Measurements from ENCODE around the gene MEX3B.

The MEX3B gene

DNA sequence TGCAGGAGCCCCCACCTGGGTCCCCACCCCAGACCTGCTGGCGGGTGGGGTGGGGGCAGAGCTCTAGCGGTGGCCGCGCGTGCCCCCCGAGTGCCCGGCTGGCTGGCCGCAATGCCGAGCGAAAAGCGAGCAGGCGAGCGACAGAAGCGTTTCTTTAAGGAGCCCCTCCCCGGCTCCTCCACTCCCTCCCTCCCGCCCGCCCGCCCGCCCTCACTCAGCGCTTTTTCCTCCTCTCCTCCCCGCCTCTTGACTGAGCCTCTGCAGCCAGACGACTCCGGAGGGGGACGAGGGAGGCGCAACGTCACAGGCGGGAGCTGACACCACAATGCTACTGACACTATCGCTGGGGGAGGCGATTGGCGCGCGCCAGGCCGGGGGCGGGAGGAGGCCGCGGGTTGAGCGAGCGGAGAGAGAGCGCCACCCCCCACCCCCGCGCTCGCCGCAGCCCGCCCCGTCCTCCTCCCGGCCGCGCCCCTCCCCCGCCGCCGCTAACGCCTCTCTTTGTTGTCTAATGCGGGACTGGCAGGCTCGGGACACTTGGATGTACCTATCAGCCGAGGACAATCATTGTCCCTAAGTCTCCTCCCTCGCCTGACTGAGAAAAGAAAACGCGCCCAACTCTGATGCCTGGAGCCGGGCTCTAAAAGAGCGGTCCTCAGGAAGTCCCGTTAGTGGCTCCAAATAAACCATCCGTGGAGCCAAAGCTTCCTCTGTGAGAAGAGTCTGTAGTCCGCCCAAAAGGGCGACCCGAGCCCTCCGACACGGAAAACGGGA lies at the start of gene MEX3B:
MEX3B (minus strand) TSS at position 127 of the 774 bp plus-strand sequence. CDS start 313 bp downstream, outside the sequence.
- peak; percentile 95 for DNase-seq

DNA sequence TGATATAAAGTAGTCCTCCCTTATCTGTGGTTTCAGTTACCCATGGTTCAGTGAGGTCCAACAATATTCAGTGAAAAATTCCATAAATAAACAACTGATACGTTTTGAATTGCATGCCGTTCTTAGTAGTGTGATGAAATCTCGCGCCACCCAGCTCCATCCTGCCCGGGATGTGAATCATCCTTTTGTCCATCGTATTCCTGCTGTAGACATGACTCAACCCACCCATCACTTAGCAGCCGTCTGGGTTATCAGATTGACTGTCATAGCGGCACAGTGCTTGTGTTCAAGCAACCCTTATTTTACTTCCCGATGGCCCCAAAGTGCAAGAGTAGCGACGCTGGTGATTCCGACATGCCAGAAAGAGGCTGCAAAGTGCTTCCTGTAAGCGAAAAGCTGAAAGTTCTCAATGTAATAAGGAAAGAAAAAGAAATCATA lies 48.0 kb upstream of the MEX3B start:
- DNase-seq = no peak

DNA sequence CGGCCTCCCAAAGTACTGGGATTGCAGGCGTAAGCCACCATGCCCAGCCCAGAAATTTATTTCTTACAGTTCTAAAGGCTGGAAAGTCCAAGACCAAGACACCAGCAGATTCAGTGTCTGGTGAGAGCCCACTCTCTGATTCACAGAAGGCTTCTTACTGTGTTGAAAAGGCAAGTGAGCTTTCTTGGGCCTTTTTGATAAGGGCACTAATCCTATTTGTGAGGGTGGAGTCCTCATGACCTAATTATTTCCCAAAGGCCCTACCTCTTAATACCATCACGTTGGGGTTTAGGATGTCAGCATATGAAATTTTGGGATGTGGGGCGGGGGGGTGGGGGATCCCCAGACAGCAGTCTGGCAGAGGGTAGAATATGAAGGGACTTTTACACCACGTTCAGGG lies 47.5 kb upstream of the MEX3B start:
- DNase-seq = no peak

DNA sequence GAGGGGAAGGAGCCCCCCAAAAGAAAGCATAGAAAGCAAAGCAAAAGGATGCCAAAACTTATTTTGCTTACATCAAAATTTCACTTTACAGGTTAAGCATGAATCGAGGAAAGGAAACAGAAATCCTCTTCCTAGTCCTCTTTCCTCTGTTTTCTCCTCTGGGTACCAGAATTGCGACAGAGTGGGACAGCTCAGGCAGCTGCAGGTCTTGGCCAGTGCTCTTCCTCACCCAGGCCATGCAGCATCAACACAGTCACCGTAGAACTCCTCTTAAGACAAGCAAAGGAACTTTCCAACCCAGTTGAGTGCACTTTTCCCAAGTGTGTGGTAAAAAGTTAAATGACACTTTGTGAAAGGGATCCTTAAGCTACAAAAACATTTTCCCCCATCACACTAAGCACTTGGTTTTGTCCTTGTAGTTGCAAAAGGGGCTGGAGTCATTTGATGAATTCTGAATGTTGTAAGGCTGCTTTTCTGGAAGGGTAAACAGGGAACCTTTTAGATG lies 45.9 kb upstream of the MEX3B start:
- DNase-seq = no peak

DNA sequence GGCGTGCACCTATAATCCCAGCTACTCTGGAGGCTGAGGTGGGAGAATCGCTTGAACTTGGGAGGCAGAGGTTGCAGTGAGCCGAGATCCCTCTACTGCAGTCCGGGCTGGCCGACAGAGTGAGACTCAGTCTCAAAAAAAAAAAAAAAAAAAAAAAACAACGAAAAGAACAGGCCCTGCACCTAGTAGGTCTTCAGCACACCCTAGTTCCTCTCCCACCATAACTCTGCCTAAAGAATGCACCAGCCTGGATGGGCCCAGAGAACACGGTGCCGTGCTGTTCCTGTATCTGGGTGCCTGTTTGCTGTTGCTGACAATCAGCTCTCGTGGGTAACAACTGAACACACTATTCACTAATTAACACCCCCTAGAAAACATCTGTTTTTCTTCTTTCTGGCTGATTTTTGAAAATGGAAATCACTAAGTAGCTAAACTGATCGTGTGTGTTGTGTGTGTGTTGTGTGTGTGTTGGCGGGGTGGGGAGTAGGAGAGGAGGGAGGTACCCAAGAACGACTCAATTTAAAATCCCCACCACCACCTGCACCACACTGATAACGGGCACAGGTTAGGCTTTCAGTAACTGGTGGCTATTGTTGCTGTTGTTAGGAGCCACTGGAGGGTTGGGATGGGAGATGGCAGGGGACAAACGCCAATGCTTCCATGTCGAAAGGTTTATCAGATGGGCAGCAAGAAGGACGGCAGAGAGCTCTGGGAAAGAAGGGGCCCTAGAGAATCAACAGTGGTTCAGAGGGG lies 40.6 kb upstream of the MEX3B start:
- no peak for DNase-seq

DNA sequence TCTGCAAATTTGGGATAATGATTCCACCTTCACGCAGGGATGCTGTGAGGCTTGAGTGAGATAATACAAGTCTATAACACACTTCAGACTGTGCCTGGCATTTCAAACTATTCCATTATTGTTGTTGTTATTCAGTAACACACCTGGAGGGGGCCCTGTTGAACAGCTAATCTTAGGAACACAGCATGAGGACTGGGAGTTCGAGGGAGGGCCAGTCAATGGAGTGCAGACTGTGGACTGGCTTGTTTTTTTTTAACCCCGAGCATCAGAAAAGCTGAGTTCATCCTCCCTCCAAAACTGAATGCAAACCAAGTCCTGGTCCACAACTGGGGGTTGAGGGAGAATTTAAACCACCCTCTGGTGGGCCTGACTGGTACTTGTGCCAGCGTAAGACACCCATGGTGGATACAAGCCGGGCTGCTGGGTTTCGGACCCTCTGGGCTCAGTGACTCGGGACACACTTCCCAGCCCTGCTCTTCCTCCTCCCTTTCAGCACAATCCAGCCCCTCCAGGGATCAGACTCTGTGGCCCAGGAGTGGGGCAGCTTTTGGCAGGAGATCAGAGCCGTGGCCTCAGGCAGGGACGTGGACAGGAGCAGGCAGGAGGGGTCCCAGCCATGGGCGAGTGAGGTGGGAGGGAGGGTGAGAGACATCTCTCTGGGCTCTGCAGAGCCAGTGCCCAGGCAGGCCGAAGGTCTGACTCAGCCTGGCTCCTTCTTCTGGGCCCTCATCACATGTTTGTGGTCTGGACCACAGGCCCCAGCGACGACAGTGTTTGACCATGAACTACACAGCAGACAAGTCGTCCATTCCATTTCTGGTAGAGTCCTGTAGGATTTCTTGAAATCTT lies 36.3 kb upstream of the MEX3B start:
- peak; percentile 13 for DNase-seq

DNA sequence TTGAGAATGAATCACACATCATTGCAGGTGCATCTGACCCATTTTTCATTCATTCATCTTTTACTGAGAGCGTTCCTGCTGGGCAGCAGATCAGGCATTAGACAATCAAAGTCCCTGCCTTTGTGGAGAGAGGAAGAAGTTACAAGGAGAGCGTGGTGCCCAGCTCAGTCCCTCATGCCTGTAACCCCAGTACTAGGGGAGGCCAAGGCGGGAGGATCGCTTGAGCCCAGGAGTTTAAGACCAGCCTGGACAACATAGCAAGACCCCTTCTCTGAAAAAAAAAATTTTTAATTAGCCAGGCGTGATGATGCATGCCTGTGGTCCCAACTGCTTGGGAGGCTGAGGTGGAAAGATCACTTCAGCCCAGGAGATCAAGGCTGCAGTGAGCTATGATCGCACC lies 35.0 kb upstream of the MEX3B start:
- no peak for DNase-seq

DNA sequence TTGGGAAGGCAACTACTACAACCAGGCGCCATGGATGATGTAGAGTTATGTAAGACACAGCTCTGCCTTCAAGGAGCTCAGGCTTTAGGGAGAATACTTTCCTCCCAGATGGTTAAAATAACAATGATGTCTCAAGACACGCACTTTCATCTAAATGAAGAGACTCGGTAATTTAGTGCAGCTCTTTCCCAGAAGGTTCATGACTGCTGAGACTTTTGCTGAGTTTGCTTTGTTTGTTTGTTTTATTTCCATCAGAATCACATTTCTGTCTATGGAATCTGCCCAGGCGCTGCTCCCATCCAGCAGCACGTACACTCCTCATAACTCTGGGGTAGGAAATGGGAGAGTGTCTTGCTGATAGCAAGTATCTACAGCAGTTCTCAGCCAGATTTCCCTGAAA lies 33.9 kb upstream of the MEX3B start:
- no peak for DNase-seq

DNA sequence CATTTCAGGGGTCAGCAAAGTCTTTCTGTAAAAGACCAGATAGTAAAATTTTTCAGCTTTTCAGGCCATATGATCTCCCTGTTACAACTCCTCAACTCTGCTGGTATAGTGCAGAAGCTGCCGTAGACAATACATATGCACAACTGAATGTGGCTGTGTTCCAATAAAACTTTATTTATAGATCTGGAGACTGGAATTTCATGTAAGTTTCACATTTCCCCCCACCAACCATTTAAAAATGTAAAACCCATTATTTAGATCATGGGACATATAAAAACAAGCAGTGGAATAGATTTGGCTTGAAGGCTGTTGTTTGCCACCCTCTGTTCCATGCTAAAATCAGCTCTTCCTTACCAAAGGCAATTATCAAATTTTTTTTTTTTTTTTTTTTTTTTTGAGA lies 28.8 kb upstream of the MEX3B start:
- DNase-seq = no peak

DNA sequence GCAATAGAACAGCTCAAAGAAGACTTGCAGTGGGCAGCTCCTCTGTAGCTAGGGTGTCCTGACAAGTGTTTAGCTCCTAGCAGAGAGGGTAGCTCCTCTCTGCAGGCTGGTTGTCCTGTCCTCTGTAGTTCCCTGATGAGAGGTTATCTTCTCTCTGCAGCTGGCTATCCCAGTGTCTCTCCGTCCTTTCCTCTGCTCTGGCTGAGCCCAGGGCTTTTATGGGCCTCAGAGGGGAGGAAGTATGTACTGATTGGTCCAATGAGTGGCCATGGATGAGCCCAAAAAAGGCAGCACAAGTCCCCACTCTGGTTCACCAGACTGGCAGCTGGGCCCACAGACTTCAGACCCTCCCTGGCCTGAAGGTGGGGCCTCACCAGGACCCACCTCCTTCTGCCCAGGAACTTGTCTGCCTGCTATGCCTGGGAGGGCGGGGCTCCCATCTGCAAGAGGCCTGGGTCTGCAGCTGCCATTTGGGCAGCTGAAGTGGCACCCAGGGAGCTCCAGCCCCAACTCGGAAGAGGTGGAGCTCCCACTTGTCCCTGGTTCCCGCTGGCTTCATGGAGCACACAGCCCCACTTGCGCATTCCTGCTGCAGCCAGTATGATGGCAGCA lies 27.2 kb upstream of the MEX3B start:
- no peak for DNase-seq

DNA sequence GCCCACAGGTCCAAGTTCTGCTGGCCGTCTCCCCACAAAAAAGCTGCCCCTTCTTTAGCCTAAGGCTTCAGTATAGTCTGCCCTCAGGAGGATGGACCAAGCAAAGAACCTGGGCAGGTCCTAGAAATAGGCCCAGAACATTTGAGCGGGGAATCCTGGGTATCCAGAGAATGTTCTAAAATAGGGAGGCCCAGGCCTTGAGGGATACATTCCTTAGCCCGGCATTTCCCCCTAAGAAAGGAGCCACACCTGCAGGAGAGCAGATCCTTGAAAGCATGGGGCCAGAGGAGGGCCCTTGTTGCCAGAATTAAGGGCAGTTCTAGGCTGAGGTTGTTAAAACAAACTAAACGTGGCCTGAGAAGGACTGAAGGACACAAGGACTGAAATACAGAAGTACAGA lies 20.6 kb upstream of the MEX3B start:
- no peak for DNase-seq

DNA sequence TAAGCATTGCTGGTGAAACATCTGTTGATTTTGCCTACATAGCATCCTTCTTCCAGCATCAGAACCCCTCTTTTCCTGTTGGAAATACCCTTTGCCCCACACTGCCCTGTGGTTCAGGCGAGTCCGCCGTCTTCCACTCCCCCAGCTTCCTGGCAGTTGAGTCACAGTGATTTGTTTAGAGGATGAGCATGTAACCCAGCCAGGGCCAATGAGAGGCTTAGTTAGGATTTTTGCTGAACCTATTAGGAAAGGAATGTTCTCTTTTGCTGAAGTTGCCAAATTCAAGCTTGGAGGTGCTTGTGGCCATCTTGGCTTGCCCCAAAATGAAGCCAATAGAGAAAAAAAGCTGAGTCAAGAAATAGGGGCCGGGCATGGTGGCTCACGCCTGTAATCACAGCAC lies 19.0 kb upstream of the MEX3B start:
- DNase-seq = no peak

DNA sequence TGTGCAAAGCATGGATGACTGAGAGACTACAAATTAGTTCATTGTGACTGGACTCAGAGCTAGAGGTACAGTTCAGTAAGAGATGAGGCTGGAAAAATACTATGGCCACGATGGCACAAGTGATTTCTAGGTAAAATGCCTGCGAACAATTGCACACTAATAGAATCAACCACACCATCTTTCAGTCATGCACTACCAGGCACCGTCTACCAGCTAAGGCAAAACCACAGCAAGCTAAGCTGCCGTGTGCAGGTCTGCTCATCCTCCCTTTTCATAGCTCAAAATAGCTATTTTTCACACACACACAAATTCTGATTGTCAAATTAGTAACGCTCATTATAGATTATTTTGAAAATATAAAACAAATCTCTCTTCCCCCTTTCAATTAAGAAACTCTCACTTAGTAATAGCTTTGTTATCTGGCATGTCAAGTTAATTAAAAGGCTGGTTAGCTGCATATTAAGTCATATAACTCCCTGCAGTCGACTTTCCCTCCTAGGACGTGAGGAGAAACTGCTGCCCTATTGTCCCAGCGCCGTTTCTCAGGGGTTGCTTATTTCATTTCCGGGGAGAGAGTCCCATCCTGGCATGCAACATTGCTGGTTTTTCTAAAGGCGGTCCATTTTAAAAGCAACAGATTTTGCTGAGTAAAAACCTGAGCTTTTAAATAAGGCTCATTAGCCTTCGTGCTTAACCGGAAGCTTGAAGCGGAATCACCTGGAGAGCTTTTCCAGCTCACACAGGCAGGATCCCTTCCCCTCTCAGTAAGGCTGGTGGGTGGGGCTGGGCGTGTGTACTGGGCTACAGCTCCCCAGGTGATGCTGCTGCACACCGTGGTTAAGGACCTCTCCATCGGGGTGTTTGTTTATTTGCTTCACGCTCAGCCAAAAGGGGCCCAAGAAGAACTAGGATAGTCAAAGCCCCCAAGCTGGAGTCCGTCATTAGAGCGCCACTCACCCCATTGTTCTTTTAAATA lies 16.9 kb upstream of the MEX3B start:
- DNase-seq = peak; percentile 58

DNA sequence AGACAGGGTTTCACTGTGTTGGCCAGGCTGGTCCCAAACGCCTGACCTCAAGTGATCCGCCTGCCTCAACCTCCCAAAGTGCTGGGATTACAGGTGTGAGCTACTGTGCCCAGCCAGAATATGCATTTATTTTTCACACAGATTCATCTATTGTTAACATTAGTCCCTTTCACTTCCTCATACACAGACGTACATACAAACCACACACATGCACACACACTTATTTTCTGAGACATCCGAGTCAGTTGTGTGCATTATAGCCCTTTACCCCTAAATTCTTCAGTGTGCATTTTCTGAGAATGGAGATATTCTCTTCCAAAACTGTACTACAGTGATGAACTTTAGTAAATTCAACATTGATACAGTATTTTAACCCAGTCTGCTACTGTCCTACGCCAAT lies 15.0 kb upstream of the MEX3B start:
- DNase-seq = no peak

DNA sequence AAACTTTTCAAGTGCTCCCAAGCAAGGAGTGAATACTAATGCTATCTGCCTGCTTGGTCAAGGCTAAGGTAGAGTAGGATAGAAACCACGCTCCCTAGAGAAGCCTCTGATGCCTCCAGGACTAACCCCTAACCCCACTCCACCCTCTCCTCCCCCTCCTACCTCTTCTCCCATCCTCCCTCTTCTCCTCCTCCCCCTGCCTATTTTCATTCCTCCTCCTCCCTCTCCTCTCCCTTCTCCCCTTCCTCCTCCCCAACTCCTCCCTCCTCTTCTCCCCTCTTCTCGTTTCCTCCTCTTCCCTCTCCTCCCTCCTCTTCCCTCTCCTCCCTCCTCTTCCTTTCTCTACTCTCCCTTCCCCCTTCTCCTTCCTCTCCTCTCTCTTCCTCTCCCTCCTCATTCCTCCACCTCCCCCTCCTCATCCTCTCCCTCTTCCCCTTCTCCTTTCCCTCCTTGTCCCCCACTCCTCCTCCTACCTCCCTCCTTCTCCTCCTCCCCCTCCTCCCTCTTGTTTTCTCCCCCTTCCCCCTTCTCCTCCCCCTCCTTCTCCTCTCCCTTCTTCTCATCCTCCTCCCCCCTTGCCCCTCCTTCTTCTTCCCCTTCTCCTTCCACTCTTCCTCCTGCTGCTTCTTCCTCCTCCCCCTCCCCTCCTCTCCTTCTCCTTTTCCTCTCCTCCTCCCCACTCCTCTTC lies 12.8 kb upstream of the MEX3B start:
- DNase-seq = no peak

DNA sequence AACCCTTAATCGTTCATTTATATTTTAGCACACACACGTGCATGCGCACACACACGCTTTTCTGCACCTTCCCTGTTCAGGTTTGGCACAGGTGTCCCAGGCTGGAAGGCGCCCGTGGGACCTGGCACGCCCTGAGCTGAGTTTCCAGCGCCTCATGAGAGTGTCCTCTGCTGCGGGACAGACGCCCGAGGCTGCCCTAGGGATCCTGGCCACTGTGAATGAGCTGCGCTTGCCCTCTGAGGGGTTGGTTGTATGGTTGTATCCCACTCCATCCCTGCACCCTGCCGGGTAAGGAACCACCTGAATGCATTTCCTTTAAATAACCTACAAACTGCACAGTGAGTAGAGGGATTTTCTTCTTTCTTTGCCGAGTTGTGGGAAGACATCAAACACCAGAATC lies 12.2 kb upstream of the MEX3B start:
- no peak for DNase-seq

DNA sequence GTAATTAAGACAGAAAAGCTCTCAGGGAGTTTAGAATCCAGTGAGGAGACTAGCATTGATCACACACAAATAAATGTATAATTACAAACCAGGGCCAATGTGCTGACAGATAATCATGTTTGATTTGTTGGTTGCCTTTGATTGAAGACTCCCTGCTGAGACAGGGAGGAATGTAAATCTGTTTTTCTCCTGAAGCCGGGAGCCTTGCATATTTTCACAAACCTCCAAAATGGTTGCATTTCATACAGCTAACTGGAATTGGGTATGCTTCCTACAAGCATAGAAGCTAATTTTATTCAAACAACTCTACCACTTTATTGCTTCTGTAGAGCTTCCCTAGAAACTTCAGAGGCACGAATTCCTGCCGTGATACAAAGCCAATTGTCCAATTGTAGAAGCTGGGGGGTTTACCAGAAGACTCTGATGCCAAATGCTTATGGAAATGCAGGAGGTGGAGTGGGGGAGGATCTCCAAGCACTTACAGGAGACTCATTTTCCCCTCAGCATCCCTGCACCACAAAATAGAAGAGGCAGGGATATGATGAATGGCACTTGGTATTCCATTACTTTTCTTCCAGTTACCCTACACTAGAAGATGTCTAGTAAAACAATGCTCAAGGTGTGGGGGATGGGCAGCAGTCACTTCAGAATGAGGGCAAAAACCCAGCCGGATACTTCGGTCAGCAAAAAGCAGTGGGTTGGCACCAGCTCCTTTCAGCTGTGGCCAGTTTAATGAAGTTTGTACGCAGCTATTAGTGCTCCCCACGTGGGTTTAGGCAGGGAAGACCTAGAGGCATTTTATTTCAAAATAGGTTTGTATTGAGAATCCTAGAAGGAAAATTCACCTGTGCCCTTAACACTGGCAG lies 11.4 kb upstream of the MEX3B start:
- peak; percentile 22 for DNase-seq

DNA sequence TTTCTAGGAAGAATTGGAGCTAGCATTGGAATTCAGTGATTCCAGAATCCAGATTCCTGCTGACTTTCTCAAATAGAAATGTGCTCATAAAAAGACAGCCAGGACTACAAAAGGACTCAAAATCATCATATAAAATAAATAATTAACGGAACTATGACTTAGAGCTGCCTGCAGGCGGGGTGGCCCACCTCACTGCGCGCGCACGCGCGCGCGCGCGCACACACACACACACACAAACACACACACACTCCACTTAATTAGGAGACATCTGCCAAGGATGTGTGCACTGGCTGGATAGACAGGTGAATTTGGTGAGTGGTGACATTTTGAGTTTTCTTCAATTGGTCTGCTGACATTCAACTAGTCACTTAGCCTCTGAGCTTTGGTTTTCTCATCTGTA lies 6.9 kb upstream of the MEX3B start:
- DNase-seq = no peak

DNA sequence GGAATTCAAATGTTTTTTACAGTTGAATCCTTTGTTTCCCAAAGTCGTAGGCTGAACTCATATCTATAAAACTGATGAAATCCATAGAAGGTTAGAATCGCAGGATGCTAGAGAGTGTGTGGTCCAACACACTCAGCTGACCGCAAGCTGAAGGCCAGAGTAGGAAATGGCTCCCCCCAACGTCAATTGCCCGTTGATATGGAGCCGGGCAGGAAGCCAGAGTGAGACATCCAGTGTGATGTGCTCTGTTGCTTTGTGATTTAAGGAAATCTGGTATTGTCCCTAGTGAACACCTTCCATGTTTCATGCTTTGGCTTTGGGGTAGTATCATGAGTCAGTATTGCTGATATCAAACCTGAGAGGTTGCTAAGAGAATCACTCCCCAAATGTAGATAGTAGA lies 5.8 kb upstream of the MEX3B start:
- no peak for DNase-seq

DNA sequence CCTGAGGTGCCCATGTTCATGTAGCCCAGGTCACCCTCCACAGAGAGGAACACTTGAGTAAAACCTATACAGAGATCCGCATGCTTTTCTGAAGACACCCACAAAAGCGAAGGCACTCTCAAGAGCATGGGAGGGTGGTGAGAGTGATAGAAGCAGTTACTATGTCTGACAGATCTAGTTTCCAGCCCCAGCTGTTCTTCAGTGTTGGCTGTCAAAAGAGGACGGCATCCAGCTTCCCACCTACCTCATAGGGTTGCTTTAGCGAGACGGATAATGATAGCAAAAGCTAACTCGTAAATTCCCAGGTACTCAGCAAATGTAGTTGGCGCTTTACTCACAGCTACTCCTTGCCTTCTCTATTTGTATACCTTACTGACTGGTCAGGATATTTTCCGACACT lies 3.0 kb upstream of the MEX3B start:
- peak; percentile 1 for DNase-seq

All from NCI-H69 (cell line).